Urinary bladder (tissue), 4 donors: ENCODE data around the gene CAST. TPM values are rescaled to one million over a fixed set of nuclear protein-coding genes. Genes with fewer than 3 reads are reported as not detected.

Experiments
- DNase-seq: peaks from one replicate; pipeline ENCODE4 v3.0.0-alpha.2; 2015; ENCODE audit errors: extremely low spot score
- H3K27ac ChIP-seq: one replicate; pipeline ENCODE4 v1.5.1; 2013; ENCODE audit warnings: low read depth, mild to moderate bottlenecking, moderate library complexity
- H3K36me3 ChIP-seq: one replicate; pipeline ENCODE4 v1.6.1; 2013; ENCODE audit warnings: mild to moderate bottlenecking, moderate library complexity; ENCODE audit not compliant: insufficient read depth
- H3K4me1 ChIP-seq: one replicate; pipeline ENCODE4 v1.6.1; 2013; ENCODE audit warnings: mild to moderate bottlenecking, moderate library complexity; ENCODE audit not compliant: insufficient read depth
- H3K4me3 ChIP-seq: one replicate; pipeline ENCODE4 v1.5.1; 2013; ENCODE audit warnings: low read depth, low read length
- WGBS: extraction: QIAGEN DNeasy Blood & Tissue Kit; methylation state at CpG from one replicate; pipeline ENCODE4 v1.1.7; 2013; 5-methylcytosine and 5-hydroxymethylcytosine counted together
- polyA plus RNA-seq: library from polyadenylated mRNA; stranded (reverse); fragments of 200-250 nt; gene quantifications from one replicate; pipeline ENCODE4 v1.2.3, GENCODE V29; 2013
- total RNA-seq: library from RNA; depleted of rRNA; stranded (reverse); fragments of >200 nt; gene quantifications from one replicate; pipeline ENCODE4 v1.2.3, GENCODE V29; 2014
- donor health status: healthy with polysubstance abuse.
- donor health status: healthy.

Gene CAST
- total and polyA plus RNA-seq, 2 donors: 152 to 231 TPM

DNA sequence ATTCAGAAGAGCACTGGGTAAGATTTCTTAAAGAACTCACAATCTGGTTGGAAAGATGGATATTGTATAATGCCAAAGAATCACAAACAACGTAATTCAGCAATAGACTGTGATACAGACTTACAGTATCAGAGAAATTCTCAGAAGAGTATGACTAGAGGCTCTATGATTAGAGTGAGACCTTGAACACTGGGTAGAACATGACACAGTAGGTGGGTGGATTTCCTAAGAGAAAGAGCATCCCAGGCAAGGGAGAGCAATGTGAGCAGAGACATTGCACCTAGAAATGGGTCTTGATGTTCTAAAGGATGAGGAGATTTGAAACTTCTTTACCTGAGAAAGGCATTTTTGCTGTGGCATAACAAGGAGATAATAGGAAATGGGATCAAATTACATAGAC lies 27.3 kb upstream of the CAST start:
- WGBS: 83% methylated on average over 1 of the region's 1 CpG
- no peak for DNase-seq
- Histone ChIP-seq H3K4me1 (no peaks in the 10 kb centered on the region), H3K27ac (no peak overlapping the region), H3K36me3 (no peaks in the 10 kb centered on the region), H3K4me3 (no peak overlapping the region)

DNA sequence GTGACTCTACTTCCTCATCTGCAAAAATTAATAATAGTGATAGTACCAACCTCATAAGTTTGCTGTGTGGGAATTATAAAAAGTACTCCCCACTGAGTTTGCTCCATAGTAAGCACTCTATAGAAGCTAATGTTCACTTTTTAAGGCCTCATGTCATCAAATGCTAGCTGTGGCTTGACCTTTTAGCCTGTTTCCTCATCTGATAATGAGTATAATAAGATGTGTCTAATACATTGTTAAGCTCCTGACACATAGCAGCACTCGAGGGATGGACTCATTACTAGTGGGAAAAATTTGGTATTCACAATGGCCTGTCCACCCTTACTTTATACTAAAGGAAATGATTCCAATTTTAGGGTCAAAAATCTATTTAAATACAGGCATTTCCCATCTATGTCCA lies 26.1 kb upstream of the CAST start:
- DNase-seq: no peak
- Histone ChIP-seq H3K27ac (no peak overlapping the region), H3K4me1 (no peaks in the 10 kb centered on the region), H3K36me3 (no peaks in the 10 kb centered on the region), H3K4me3 (no peak overlapping the region)
- WGBS: 45% methylated on average over 1 of the region's 1 CpG

DNA sequence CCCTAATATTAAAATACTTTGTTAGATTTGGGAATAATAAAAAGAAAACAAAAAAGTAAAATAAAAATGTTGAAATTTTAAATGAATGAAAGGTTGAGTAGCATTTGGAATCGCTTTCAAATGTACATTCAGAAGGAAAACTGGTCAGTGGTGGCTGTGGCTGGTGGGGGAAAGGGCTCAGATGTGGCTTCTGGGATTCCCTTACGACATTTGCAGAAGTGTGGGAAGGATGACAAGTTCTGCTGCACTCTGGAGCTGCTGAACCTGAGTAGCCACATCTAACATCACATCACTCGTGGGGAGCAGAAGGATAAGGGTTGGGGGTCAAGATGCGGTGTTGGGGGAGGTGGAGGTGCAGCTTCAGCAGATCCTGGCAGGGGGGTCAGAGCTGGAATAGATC lies 25.6 kb upstream of the CAST start:
- Histone ChIP-seq H3K4me1 (no peaks in the 10 kb centered on the region), H3K27ac (no peak overlapping the region), H3K4me3 (no peak overlapping the region), H3K36me3 (no peaks in the 10 kb centered on the region)
- no peak for DNase-seq
- WGBS: 95% methylated on average over 4 of the region's 4 CpGs

DNA sequence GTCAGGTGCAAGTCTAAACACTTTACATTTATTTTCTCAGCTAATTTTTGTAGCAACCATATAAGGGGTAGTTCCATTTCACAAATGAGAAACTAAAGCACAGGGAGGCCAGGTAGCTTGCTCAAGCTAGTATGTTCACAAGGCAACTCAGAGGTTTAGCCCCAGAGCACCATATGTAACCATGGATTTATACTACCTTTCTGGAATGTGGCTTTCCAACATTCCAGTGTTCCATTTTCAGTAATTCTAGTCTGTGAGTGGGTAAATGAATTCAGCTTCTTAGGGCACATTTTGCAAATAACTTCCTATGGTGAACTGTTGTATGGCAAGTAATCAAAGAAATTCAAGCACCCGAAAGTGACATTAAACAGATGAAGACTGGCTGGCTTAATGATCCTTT lies 25.0 kb upstream of the CAST start:
- H3K36me3 ChIP-seq: no peaks in the 10 kb centered on the region
- no peak for DNase-seq
- H3K4me1 ChIP-seq: no peaks in the 10 kb centered on the region
- 87% methylated on average over 1 of the region's 1 CpG for WGBS
- H3K4me3 ChIP-seq: no peak overlapping the region
- H3K27ac ChIP-seq: no peak overlapping the region

DNA sequence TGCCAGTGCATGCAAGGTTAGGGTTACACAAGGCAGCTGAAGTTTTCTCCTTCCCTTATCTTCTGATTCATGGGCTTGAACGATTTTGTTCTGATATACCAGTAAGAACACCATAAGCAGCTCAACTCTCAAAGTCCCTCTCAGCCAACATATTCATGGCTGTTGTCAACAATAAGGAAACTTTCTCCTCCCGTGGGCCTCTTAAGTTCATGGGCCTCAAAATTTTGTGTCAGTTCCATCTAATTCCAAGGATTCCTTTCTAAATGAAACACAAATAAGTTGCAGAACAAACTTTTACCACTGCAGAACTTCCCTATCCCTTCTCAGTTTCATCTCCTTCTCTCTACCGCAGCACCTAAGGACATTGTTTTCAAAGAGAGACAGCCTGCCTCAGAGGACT lies 23.6 kb upstream of the CAST start:
- Histone ChIP-seq H3K36me3 (no peaks in the 10 kb centered on the region), H3K4me1 (no peaks in the 10 kb centered on the region), H3K27ac (no peak overlapping the region), H3K4me3 (no peak overlapping the region)
- WGBS: 67% methylated on average over 3 of the region's 3 CpGs
- DNase-seq: no peak

DNA sequence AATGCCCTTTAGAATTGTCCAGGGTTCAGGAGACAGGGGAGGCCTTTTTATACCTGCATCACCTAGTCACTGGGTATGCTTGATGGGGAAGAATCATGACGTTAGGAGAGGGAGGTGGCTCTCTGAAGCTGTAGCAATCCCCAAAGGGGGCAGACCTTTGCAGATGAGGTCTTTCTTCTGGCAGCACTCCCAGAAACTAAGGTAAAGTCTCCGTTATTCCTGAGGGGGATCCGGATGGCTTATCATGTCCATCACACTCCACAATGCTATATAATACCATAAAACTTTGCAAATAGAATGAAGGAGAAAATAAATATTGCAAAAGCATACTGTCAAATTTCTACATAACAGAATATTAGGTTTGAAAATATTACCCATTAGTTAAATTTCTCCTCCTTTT lies 21.5 kb upstream of the CAST start:
- Histone ChIP-seq H3K4me3 (no peak overlapping the region), H3K36me3 (no peaks in the 10 kb centered on the region), H3K27ac (no peak overlapping the region), H3K4me1 (no peaks in the 10 kb centered on the region)
- 33% methylated on average over 3 of the region's 3 CpGs for WGBS
- DNase-seq: no peak

DNA sequence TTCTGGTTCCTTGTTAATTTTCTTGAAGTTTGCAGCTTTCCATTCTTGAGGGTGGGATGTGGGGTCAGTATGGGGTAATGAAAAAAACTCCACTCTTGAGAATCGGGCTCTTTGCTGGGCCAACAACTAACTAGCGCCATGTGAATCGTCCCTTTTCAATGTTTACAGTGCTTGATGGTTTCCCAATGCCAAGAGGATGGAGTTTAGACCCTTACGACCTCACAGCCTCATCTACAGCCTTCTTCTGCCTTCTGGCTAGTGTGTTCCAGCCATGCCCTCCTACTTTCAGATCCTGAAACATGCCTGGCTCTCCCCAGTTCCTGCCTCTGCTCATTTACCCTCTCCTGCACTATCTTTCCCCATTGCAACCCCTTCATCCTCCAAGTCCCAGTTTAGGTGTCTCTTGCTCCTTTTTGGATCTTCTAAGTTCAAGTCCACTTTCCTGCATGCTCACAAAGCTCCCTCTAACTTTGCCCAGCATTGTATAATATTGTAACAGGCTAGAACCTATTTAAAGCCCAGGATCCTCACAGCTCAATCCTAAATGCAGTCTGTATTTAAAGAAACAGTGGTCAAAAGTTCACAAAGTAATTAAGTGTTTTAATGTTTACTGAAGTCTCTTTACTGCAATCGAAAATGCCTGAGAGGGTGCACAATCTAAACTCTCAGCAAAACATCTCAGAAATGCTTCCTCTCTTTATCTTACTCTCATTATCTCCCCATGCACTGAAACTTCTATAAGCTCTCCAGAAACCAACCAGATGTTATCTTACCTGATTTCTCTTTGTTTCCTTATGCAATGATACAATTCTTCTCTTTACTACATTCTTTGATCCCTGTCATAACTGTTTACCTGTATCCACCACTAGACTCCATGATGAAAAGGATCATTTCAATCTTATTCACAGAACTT lies 20.6 kb upstream of the CAST start:
- no peak for DNase-seq
- WGBS: 43% methylated on average over 5 of the region's 5 CpGs
- no peaks in the 10 kb centered on the region for H3K36me3 ChIP-seq

DNA sequence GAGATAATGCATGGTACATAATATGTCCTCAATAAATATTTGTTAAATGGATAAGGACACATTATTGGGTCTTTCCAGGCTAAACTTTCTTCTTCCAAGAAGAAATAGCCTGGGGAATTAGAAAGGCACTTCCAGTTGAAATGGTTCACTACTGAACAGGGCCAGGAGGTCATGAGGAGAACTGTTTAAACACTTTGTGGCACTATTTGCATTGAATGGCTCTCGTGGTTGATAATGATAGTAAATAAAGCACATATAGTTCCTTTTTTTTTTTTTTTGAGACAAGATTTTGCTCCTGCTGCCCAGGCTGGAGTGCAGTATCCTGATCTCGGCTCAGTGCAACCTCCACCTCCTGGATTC lies 19.9 kb upstream of the CAST start:
- 80% methylated on average over 2 of the region's 2 CpGs for WGBS
- no peak for DNase-seq

More for the DNA sequence above, 20.6 kb upstream of the CAST start:
- Histone ChIP-seq H3K4me3 (no peak overlapping the region), H3K4me1 (no peaks in the 10 kb centered on the region), H3K27ac (no peak overlapping the region)

DNA sequence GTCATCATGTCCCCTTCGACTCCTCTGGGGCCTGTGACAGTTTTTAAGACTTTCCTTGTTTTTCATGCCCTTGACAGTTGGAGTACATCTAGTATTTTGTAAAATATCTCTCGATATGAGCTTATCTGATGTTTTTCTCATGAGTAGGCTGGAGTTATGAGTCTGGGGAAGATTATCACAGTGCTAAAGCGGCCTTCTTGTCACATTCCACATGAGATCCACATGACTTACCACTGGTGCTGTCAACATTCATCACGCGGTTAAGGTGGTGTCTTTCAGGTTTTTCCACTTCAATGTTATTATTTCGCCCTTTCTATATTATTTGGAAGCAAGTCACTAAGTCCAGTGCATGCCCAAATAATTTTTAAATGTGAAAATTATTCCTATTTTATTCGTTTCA lies 17.1 kb upstream of the CAST start:
- 68% methylated on average over 7 of the region's 7 CpGs for WGBS
- no peaks in the 10 kb centered on the region for H3K4me1 ChIP-seq
- no peak overlapping the region for H3K4me3 ChIP-seq
- no peak for DNase-seq
- no peak overlapping the region for H3K27ac ChIP-seq
- H3K36me3 ChIP-seq: no peaks in the 10 kb centered on the region

More for the DNA sequence above, 19.9 kb upstream of the CAST start:
- no peak overlapping the region for H3K4me3 ChIP-seq
- H3K4me1 ChIP-seq: no peaks in the 10 kb centered on the region
- no peak overlapping the region for H3K27ac ChIP-seq
- H3K36me3 ChIP-seq: no peaks in the 10 kb centered on the region

DNA sequence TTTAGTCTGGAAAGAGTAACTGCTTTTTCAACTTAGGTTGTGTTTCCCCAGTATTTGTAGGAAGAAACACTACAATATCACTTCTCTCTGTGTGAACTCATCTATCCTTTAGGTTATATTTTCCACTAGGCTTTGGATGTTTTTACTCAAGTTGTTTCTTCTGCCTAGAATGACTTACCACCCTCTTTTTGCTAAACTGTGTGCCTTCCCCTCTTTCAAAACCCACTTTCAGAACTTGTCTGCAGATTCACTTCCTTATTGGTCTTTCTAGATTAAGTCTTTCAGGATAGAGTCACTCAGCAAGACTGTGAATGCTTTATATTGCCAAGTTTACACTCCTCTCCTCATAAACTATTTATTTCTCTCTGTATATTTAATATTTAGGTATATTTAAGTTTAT lies 14.2 kb upstream of the CAST start:
- no peaks in the 10 kb centered on the region for H3K4me1 ChIP-seq
- no peak overlapping the region for H3K4me3 ChIP-seq
- no peak for DNase-seq
- H3K27ac ChIP-seq: no peak overlapping the region
- H3K36me3 ChIP-seq: no peaks in the 10 kb centered on the region

DNA sequence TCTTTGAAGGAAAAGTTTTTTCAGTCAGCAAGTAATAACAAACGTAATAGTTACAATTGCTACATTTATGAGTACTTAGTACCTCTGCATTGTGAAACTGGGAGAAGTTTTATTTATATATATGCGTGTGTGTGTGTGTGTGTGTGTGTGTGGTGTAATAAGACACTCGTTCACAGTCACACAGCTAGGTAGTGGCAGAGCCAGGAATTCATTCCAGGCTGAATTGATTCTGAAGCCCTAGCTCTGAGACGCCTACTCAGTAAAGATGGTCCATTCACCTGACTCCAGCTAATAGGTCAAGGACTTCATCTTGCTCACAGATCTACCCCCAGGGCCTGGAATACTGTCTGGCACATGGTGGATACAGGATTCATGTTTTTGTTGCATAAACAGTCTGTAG lies 13.6 kb upstream of the CAST start:
- Histone ChIP-seq H3K4me1 (no peaks in the 10 kb centered on the region), H3K27ac (no peak overlapping the region), H3K4me3 (no peak overlapping the region), H3K36me3 (no peaks in the 10 kb centered on the region)
- DNase-seq: no peak
- WGBS: 49% methylated on average over 4 of the region's 4 CpGs

DNA sequence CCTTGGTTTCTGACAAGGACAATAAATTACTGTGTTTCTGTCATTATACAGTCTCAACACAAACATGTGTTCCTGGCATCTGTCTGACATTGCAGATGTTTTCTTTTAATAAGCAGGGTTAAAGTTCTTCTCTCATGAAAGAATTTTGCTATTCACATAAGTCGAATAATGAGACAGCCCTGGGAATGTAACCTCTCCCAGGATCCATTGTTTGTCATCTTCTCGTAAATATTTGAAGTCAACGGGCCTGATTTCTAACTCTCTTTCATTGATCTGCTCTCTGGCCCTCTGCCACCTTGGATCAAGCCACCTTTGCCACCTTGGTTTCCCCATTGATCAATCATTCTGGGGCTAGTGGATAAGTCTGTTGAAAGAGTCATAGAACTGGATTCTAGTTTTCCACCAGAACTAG lies 12.9 kb upstream of the CAST start:
- Histone ChIP-seq H3K36me3 (no peaks in the 10 kb centered on the region), H3K4me1 (no peaks in the 10 kb centered on the region), H3K4me3 (no peak overlapping the region), H3K27ac (no peak overlapping the region)
- 55% methylated on average over 3 of the region's 3 CpGs for WGBS
- no peak for DNase-seq

DNA sequence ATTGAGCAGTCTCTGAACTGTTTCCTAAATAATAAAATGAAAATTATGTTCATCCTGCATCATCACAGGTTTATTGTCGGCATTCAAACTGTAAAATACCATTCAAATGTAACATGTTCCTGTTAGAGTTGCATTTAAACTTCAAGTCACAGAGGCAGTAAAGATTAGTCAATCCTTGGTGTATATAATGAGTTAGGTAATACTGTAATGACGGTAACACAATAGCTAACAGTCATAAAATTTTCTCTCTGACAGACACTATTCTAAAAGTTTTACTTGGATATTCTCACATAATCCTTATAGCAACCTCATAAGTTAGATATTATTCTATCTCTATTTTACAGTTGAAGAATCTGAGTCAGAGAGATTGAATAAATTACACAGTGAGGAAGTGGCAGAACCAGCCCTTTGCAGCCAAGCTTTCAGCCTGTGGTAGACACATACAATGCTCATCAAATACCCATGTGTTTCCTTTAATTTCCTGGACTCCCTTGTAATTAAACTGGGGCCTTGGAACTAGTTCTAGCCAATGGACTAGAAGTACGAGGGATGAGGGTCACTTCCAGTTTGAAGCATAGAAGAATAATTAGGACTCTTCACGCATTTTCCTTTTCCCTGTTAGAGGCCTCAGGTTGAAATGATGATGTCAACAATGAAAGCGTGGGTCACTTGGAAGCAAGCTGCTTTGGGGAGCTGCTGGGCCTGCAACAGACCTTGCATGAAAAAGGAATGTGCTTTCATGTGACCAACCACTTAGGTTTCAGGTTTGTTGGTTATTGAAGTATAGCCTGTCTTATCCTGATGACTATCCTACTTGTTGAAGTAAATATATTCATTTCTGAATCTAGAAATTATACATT lies 12.3 kb upstream of the CAST start:
- 74% methylated on average over 5 of the region's 5 CpGs for WGBS
- Histone ChIP-seq H3K4me3 (no peak overlapping the region), H3K36me3 (no peaks in the 10 kb centered on the region), H3K27ac (no peak overlapping the region), H3K4me1 (no peaks in the 10 kb centered on the region)
- DNase-seq: no peak

DNA sequence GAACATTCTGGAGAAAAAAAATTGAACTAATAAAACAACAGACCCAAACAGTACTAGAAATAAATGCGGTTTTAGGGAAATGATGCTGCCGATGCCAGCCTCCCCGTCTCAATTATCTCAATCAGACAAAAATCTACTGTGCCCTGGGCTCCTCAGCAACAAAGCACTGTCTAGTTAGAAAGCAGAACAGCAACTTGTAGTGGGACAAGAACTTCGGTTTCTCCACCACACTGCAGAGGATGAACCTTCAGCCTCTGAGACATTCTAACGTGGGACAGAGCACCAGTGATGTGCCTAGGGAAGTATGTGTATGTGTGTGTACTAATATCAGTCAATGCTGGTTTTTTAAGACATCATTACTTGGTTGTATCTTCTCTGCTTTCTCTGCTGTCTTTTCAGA lies 11.1 kb upstream of the CAST start:
- WGBS: 72% methylated on average over 5 of the region's 5 CpGs
- Histone ChIP-seq H3K27ac (no peak overlapping the region), H3K36me3 (no peaks in the 10 kb centered on the region), H3K4me3 (no peak overlapping the region), H3K4me1 (no peaks in the 10 kb centered on the region)
- no peak for DNase-seq
